NCI-H1694 (cell line): ENCODE measurements around the gene B3GNT9.

Source experiments
- DNase-seq: peaks from one replicate; lab custom pipeline; 2025; lab: John Stamatoyannopoulos, UW

Gene B3GNT9

DNA sequence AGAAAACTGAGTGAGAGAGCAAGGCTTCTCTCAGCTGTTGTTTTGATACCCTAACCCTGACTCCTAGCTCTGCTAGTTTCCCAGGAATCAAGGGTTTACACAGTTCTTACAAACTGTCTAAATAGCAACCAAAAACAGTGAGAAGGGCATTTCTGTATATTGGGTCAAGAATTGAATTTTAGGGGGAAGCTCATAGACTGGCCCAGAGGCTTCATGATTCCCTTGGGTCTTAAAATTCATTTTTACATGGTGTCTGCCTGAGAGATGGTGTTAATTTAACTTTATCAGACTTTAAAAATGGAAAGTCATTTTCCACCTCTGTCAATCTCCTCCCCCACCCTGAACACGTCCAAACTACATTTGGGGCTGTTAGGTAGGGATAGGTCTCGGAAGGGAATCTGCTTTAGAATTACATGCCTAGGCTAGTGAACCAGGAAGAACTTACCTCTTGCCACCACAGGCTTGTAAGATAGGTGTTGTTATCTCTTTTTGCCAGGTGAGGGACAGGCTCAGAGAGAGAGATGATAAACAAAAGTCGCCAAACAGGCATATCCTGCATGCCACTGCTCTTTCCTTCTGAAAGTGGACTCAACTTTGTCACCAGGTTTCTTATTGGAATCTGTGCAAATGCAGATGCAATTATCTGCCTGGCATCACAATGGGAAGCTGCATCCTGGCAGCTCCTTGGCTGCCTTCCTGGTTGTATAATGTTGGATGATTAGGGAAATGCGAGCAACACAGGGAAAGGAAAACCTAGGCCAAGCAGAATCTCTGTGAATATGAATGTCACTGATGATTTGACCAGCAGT is 38.0 kb downstream of the B3GNT9 start:
- DNase-seq = no peak

DNA sequence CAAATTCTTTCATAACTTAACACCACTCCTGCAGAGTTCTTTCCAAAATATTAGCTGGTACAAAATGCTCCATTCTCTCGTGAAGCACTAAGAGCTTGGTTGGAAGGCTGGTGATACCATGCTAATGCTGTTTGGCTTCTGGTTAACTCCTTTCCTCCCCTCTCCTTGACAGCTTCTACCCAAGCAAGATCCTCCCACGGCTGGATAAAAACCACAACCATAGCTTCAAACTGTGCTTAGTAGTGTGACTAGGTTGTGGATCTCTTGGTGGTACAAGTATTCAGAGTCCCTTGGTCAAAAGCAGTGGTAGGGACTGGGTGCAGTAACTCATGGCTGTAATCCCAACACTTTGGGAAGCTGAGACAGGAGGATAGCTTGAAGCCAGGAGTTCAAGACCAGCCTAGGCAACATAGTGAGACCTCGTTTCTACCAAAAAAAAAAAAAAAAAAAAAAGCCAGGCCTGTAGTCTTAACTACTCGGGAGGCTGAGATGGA is 38.8 kb downstream of the B3GNT9 start:
- no peak for DNase-seq

DNA sequence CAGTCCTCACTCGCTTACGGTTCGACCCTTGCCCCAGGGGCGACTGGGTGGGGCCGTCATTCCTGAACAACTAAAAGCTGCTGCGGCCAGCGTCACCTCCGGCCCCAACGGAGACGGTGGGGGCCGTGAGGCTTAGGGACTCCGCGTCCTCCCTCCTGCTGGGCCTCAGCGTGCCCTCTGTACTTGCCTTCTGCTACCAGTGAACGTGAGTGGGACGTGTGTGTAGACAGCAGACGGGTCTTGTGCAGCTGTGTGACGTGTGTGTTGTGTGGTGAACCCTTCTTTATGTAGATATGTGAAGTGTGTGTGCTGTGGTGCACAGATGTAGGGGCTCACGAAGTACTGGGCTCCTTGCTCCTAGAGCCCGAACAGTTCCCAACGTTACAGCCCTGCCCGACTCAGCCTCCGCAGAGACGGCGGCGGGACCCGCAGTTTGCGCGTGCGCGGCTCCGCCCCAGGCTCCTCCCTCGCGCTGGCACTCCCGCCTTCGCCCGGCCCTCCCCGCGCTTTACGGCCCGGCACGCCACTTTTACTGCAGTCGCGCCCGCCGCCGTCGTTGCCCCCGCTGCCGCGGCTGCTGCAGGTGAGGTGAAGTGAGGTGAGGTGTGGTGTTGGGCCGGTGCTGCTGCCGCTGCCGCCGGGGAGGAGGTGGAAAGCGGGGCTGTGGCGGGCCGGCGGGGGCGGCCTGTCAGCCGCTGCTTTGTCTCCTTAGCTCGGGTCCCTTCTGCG is 41.2 kb downstream of the B3GNT9 start, which contains the start of gene PHAF1:
TSS of gene PHAF1 (plus strand) at position 535 of the 729 bp plus-strand sequence. CDS start 235 bp downstream, outside the sequence.
- DNase-seq = peak; percentile 48

DNA sequence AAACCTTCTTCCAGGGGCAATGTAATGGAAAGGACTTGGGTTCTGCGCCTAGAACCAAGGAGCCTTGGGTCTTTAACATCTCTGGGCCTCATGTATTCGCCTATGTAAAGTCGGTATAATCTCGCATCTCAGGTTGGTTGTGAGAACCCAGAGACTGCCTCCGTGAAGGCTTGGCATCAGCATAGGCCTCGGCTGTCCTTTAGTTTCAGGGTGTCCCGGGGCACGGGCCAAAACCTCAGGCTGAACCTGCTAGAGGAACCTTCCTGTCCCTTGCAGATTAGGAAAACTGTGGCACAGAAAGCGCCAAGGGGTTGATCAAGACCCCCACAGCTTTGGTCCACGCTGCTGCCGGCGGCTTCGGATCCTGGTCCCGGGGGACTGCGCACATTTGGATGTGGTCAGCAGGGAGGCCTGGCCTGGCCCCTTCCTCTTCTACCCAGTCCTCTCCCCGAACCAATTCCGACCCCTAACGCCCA is 41.8 kb downstream of the B3GNT9 start:
- DNase-seq = no peak

DNA sequence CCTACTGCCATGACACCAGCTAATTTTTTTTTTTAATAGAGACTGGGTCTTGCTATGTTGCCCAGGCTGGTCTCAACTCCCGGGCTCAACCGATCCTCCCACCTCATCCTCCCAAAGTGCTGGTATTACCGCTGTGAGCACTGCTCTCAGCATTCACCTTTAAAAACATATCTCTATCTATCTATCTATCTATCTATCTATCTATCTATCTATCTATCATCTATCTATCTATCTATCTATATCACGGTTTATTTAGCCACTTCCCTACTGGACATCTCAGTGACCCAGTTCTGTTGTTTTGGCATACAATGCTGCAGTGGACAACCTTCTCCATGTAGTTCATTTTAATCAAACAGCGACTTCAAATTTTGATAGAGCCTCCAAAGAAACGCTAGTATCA is 42.3 kb downstream of the B3GNT9 start:
- no peak for DNase-seq

DNA sequence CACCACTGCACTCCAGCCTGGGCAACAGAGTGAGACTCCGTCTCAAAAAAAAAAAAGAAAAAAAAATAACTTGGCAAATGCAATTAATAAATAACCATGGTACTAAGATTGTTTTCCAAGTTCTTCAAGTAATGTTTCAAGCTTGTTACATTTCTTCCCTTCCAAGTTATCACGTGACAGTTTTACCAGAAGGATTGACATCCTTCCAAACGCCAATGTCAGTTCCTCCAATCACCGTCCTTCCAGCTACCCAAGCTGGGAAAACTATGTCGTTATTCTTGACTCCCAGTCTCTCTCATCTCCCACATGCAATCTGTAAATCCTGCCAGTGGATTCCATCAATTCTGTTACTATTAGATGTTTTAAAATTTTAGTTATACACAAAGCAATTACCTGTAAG is 44.9 kb downstream of the B3GNT9 start:
- DNase-seq = no peak

DNA sequence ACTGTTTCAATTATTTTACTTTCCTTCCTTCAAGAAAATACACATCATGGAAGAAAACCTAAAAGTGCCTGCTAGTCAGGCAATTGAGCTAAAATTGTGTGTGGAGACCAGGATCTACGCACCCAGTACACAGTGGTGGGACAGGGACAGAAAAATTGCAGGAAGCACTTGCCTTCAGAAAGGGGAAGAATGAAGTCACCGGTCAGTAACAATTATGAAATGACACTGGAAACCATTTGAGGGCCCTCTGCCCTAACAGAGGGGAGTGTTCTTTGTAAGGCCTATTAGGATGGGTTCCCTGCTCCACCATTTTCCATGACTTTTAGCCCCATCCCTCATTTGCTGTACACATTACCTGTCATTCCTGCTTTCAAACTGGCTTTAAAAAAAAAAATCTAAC is 45.6 kb downstream of the B3GNT9 start:
- no peak for DNase-seq

DNA sequence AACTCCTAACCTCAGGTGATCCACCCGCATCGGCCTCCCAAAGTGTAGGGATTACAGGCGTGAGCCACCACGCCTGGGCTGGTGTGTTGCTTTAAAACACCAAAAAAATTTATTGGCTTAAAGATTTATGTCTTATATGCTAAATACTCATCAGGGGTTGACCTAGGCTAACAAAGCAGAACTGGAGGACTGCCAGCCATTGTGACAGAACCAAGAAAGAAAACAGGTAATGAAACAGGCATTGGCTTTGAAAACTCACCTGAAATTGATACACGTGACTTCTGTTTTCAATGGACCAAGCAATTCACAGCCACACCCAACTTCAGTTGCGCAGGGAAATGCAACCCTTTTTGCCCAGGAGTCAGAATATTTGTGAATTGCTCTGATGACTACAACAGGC is 46.0 kb downstream of the B3GNT9 start:
- DNase-seq = no peak

DNA sequence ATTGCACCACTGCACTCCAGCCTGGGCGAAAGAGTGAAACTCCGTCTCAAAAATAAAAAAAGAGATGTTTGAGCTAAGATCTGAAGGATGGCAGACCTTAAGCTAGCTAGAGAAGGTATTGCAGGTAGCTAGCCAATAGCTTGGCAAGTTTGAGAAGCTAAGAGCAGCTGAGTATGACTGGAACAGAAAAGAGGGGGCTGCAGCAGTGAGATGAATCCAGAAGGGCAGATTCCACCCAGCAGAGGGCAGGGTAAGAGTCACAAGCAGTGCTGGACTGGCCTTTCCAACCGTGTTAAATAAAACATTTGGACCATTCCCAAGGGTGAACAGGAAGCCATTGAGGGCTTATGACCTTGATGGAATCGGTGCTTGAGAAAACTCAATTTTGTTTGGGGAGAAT is 46.7 kb downstream of the B3GNT9 start:
- no peak for DNase-seq

DNA sequence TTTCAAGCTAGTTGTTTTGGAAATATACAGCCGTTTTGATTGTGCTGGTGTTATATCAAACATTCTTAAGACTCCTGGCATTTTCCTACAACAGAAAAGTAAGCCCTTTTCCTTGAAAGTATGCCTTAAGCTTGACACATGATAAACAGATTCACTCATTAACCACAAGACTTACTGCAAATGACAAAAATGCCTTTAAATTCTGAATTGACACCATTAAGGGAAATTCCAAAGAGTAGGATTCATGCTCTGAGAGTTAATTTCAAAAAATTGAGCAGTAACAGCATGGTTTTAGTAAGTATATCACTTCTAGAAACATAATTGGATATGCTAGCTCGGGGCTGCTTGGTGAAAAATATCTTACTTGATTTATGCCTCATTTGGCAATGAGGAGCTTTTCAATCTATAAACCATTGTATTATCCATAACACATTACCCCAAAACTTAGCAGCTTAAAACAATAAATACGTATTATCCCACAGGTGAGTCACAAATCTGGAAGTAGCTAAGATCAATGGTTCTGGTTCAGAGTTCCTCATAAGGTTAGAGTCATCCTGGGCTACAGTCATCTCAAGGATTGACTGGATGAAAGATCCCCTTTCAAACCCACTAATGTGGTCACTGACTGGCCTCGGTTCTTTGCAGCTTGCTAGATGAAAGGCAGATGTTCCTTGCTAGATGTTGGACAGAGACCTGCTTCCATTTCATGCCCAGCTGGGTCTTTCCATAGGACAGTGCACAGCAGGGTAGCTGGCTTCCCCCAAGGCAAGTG is 49.3 kb downstream of the B3GNT9 start:
- DNase-seq = no peak

DNA sequence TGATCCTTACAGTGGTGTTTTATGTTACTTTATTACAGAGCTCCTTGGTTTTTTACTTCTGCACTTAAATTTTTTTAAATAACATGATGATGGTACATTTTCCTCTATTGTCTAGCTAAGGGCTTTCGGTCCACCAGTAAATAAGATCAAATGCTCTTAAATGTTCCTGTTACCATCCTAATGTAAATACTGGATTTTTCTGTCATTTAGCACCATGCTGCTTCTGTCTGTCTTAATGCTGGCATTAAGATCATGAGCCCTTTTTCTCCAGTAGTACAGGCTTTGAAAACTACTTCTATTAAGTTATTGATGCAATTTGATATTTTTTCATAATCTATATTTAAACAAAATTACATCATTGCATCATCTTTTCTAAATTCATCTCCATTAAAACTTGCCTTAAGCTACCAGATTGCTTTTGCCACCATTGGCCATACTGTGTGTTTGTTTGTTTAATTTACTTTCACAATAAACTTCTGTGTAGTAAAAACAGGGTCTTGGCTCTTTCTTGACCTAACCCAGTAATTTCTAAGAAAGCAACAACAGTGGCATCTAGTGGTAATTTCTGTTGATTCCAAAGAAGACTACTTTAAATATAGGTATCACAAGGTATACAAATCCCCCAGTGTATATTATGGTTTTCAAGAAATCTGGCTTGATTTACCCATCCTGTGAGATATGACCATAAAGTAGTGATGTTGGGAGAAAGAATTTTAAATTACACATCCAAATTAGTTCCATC is 50.1 kb downstream of the B3GNT9 start:
- DNase-seq = no peak

DNA sequence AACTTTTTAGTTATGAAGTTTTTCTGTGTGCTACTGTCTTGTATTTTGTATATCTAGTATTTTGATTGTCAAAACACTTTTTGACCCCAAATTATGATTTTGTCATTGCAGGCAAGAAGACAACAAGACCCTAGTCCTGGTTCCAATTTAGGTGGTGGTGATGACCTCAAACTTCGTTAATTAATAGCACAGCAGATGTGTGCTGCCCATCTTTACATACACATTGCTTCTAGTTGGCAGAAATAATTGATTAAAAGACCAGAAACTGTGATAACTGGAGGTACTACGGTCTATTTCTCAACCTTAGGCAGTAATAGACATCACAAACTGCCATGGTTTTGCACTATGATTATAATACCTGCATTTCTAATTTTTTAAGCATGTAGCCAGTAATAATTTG is 52.2 kb downstream of the B3GNT9 start:
- no peak for DNase-seq
